A549 (cell line): ENCODE data around the gene TGM4. TPM values are rescaled to one million over a fixed set of nuclear protein-coding genes. Genes with fewer than 3 reads are reported as not detected.

Experiments
- ATAC-seq, 2 experiments: fragments of 200-7000 bp in 1 of 2; fragments of >200 bp in 1 of 2; cut with Nextera tagmentation in 1 of 2; cut with Tn5 transposase in 1 of 2; 3 replicates each; pipeline versions ENCODE4 v1.8.0 to v1.9.1; 2018 to 2020; ENCODE audit warnings: mild to moderate bottlenecking in 1 of 2, moderate library complexity in 1 of 2
- CTCF ChIA-PET: fragments of 300-600 bp; sonication (Branson Sonifier 250); formaldehyde crosslinking; extraction: SDS; loops from one replicate; lab custom pipeline; 2021; ENCODE audit warnings: antibody characterized with exemption, inconsistent platforms; lab: Yijun Ruan, JAX
- POLR2A ChIA-PET: fragments of 350-600 bp; formaldehyde crosslinking; extraction: SDS; loops from one replicate; lab custom pipeline; 2021; ENCODE audit warnings: antibody characterized with exemption, inconsistent platforms; lab: Yijun Ruan, JAX
- DNase-seq, 2 experiments: peaks; one replicate each; pipeline versions ENCODE4 v3.0.0 to v3.0.0-alpha.2; 2011 to 2016; ENCODE audit warnings: low read depth in 1 of 2, low spot score in 1 of 2
- FAIRE-seq: peaks from 2 replicates; lab custom pipeline; 2011; peaks lifted over from hg19 to GRCh38; lab: Jason Lieb, UNC
- H3K27ac ChIP-seq, 2 experiments: fragments of >200 bp; sonication (Bioruptor Twin); formaldehyde crosslinking; 3 replicates each; pipeline ENCODE4 v1.5.1; 2016 to 2017
- H3K4me1 ChIP-seq: fragments of >200 bp; sonication (Bioruptor Twin); formaldehyde crosslinking; 3 replicates; pipeline ENCODE4 v1.6.1; 2016
- H3K4me2 ChIP-seq: fragments of >200 bp; sonication (Bioruptor Twin); formaldehyde crosslinking; 3 replicates; pipeline ENCODE4 v1.6.1; 2016
- H3K4me3 ChIP-seq: fragments of >200 bp; sonication (Bioruptor Twin); formaldehyde crosslinking; 3 replicates; pipeline ENCODE4 v1.5.1; 2016
- H3K9me3 ChIP-seq: fragments of >200 bp; sonication (Bioruptor Twin); formaldehyde crosslinking; 3 replicates; pipeline ENCODE4 v1.6.1; 2016
- ATOH8 ChIP-seq: fragments of 250-450 bp; sonication (Bioruptor Pico); IDR thresholded peaks from 2 replicates; pipeline ENCODE4 v1.5.0; 2020; ENCODE audit warnings: low read depth, mild to moderate bottlenecking, moderate library complexity
- BCL3 ChIP-seq: fragments of >200 bp; sonication (Bioruptor Twin); formaldehyde crosslinking; IDR thresholded peaks from 3 replicates; pipeline ENCODE4 v1.6.1; 2016
- BHLHE40 ChIP-seq: IDR thresholded peaks from 2 replicates; pipeline ENCODE4 v1.6.1; 2012; ENCODE audit warnings: low read depth, low read length, inconsistent platforms
- CBX2 ChIP-seq: fragments of 200-600 bp; sonication (generic); IDR thresholded peaks from 2 replicates; pipeline ENCODE4 v1.6.1; 2016; ENCODE audit warnings: low read depth, mild to moderate bottlenecking, borderline replicate concordance
- CTCF ChIP-seq: fragments of >200 bp; sonication (Bioruptor Twin); formaldehyde crosslinking; IDR thresholded peaks from 3 replicates; pipeline ENCODE4 v1.5.1; 2016
- ESRRA ChIP-seq: fragments of 150-350 bp; IDR thresholded peaks from 2 replicates; pipeline ENCODE4 v1.6.1; 2014; ENCODE audit warnings: mild to moderate bottlenecking, low read length, borderline replicate concordance
- FOSB ChIP-seq: fragments of 250-450 bp; sonication (Bioruptor Pico); IDR thresholded peaks from 2 replicates; pipeline ENCODE4 v1.5.0; 2020; ENCODE audit warnings: mild to moderate bottlenecking, moderate library complexity
- HEYL ChIP-seq: fragments of 250-450 bp; sonication (Bioruptor Pico); IDR thresholded peaks from 2 replicates; pipeline ENCODE4 v1.8.0; 2021; ENCODE audit warnings: mild to moderate bottlenecking, moderate library complexity
- HOXA7 ChIP-seq: fragments of 250-450 bp; sonication (Bioruptor Pico); IDR thresholded peaks from 2 replicates; pipeline ENCODE4 v1.5.0; 2020; ENCODE audit warnings: mild to moderate bottlenecking, moderate library complexity
- HOXB13 ChIP-seq: fragments of 250-450 bp; sonication (Bioruptor Pico); IDR thresholded peaks from 2 replicates; pipeline ENCODE4 v1.5.0; 2020; ENCODE audit warnings: low read depth, mild to moderate bottlenecking, moderate library complexity
- JUNB ChIP-seq: fragments of >200 bp; sonication (Bioruptor Twin); formaldehyde crosslinking; IDR thresholded peaks from 2 replicates; pipeline ENCODE4 v1.6.1; 2016
- KDM5A ChIP-seq: fragments of 200-600 bp; sonication (generic); IDR thresholded peaks from 2 replicates; pipeline ENCODE4 v1.6.1; 2016; ENCODE audit warnings: antibody characterized with exemption, mild to moderate bottlenecking
- MAFK ChIP-seq: fragments of 450-650 bp; IDR thresholded peaks from 2 replicates; pipeline ENCODE4 v1.6.1; 2014; ENCODE audit not compliant: partially characterized antibody
- NPAS2 ChIP-seq: fragments of 250-450 bp; sonication (Bioruptor Pico); IDR thresholded peaks from 2 replicates; pipeline ENCODE4 v1.8.0; 2022; ENCODE audit warnings: mild to moderate bottlenecking, moderate library complexity, borderline replicate concordance
- NR3C1 ChIP-seq: fragments of >200 bp; sonication (Bioruptor Twin); formaldehyde crosslinking; IDR thresholded peaks from 3 replicates; pipeline ENCODE4 v1.6.1; 2017
- PBX3 ChIP-seq: IDR thresholded peaks from 2 replicates; pipeline ENCODE4 v1.6.1; 2012
- PHF8 ChIP-seq: fragments of 200-600 bp; sonication (generic); IDR thresholded peaks from 2 replicates; pipeline ENCODE4 v1.6.1; 2016; ENCODE audit warnings: low read depth, mild to moderate bottlenecking, antibody characterized with exemption, moderate library complexity, borderline replicate concordance
- REST ChIP-seq: fragments of 200-600 bp; sonication (generic); IDR thresholded peaks from 2 replicates; pipeline ENCODE4 v1.6.1; 2016; ENCODE audit warnings: antibody characterized with exemption, mild to moderate bottlenecking, moderate library complexity
- RFX5 ChIP-seq: fragments of 450-650 bp; IDR thresholded peaks from 2 replicates; pipeline ENCODE4 v1.7.1; 2014; ENCODE audit warnings: antibody characterized with exemption, mild to moderate bottlenecking, moderate library complexity
- TP53 ChIP-seq: fragments of 250-450 bp; sonication (Bioruptor Pico); IDR thresholded peaks from 2 replicates; pipeline ENCODE4 v1.5.0; 2021; ENCODE audit warnings: mild to moderate bottlenecking, moderate library complexity
- USF2 ChIP-seq: fragments of 450-650 bp; IDR thresholded peaks from 2 replicates; pipeline ENCODE4 v1.6.1; 2014; ENCODE audit warnings: antibody characterized with exemption
- ZC3H11A ChIP-seq: fragments of 450-650 bp; IDR thresholded peaks from 2 replicates; pipeline ENCODE4 v1.6.1; 2014; ENCODE audit warnings: antibody characterized with exemption, mild to moderate bottlenecking
- ZFP36 ChIP-seq: fragments of 450-650 bp; IDR thresholded peaks from 2 replicates; pipeline ENCODE4 v1.6.1; 2014; ENCODE audit warnings: borderline replicate concordance; ENCODE audit not compliant: partially characterized antibody
- WGBS: methylation state at CpG from one replicate; pipeline ENCODE4 v1.1.6; 2017; ENCODE audit errors: missing lambda C conversion rate; 5-methylcytosine and 5-hydroxymethylcytosine counted together
- polyA plus RNA-seq, 4 experiments: library from polyadenylated mRNA; depleted of rRNA in 3 of 4; stranded (reverse); fragments of >200 nt; fragmentation: RNase III in 1 of 4; extraction: RNeasy Plus Mini Kit Qiagen cat#74134 plus additional on column Dnase treatment in 1 of 4; gene quantifications; 2 replicates in 3 of 4; 3 replicates in 1 of 4; pipeline ENCODE4 v1.2.3, GENCODE V29; 2011 to 2017

The TGM4 gene
- polyA plus RNA-seq, 2 of the 4 experiments (the other 2 are of a cell fraction): 0.01 TPM; not detected in 1

GRCh38 chr3:44903314-44903713, 28.9 kb downstream of the TGM4 start (continued):
- TF ChIP-seq REST (no peak), JUNB (no peak), MAFK (no peak), HOXB13 (CRISPR knock-in tag) (no peak), NPAS2 (no peak)
- TF ChIP-seq, all 56 proteins: peak for 0

- TF ChIP-seq ESRRA (no peak), CTCF (no peak), RFX5 (no peak), PHF8 (no peak), USF2 (no peak), HOXA7 (CRISPR knock-in tag) (no peak), ZC3H11A (no peak), TP53 (CRISPR knock-in tag) (no peak), FOSB (CRISPR knock-in tag) (no peak), PBX3 (no peak), CBX2 (no peak), ZFP36 (no peak), HEYL (no peak), NR3C1 (no peak), BHLHE40 (no peak), BCL3 (no peak), ATOH8 (CRISPR knock-in tag) (no peak), REST (no peak), KDM5A (no peak)
- ChIA-PET POLR2A (no interaction called here), CTCF (interaction anchor here (1.7 kb wide), 1 partner anchor 11 kb away, joined by 6 read pairs; no protein-coding TSS in a partner anchor)
- Histone ChIP-seq H3K4me2 (no peak overlapping the region), H3K4me3 (no peak overlapping the region), H3K9me3 (peaks cover 3% of the 10 kb centered on the region; the same call in 1 of the 3 replicates), H3K27ac (no peak overlapping the region), H3K4me1 (no peaks in the 10 kb centered on the region)
- DNase-seq (no peak), ATAC-seq (no peak), FAIRE-seq (no peak)
- WGBS: 80% methylated on average over 13 of the region's 15 CpGs
Observed at GRCh38 chr3:44903751-44904150, 29.3 kb downstream of the TGM4 start.
